Measurements from ENCODE around the gene FAM53B.
"Not testable (repeated sequence)": the region's sequence is repeated elsewhere in the genome, so short reads cannot be mapped to it uniquely, and the experiment has no call there.

FAM53B gene

GRCh38 chr10:124748953-124749645 lies 4.9 kb upstream of the FAM53B start:
- in situ Hi-C loops (cut with HindIII; ENCODE audit: low pct_unique_long_range_greater_than_20kb, low sequenced_read_pairs) = no loop called here
- TF ChIP-seq JUND (IDR thresholded peaks at IDR 0.05; ENCODE audit: low read depth) = no peak
- DNase-seq (ENCODE audit: low read depth in 1 of 2, low spot score in 1 of 2) = no peak

- in situ Hi-C loops (cut with HindIII; ENCODE audit: low pct_unique_long_range_greater_than_20kb, low sequenced_read_pairs) = no loop called here
- TF ChIP-seq JUND (IDR thresholded peaks at IDR 0.05; ENCODE audit: low read depth) = no peak
- DNase-seq (ENCODE audit: low read depth in 1 of 2, low spot score in 1 of 2) = peak in 1 of 2 experiments; percentile 21
Measured at GRCh38 chr10:124748166-124748565, 4.0 kb upstream of the FAM53B start.

- DNase-seq (ENCODE audit: low read depth in 1 of 2, low spot score in 1 of 2) = no peak
- in situ Hi-C loops (cut with HindIII; ENCODE audit: low pct_unique_long_range_greater_than_20kb, low sequenced_read_pairs) = no loop called here
Measured at GRCh38 chr10:124747745-124748144, 3.6 kb upstream of the FAM53B start.

GRCh38 chr10:124746992-124747391 lies 2.8 kb upstream of the FAM53B start:
- TF ChIP-seq JUND (IDR thresholded peaks at IDR 0.05; ENCODE audit: low read depth) = no peak
- DNase-seq (ENCODE audit: low read depth in 1 of 2, low spot score in 1 of 2) = no peak
- in situ Hi-C loops (cut with HindIII; ENCODE audit: low pct_unique_long_range_greater_than_20kb, low sequenced_read_pairs) = no loop called here

More at GRCh38 chr10:124747745-124748144, 3.6 kb upstream of the FAM53B start:
- no peak for TF ChIP-seq JUND (IDR thresholded peaks at IDR 0.05; ENCODE audit: low read depth)

- in situ Hi-C loops (cut with HindIII; ENCODE audit: low pct_unique_long_range_greater_than_20kb, low sequenced_read_pairs); DNase-seq (ENCODE audit: low read depth in 1 of 2, low spot score in 1 of 2): not testable (repeated sequence)
Measured at GRCh38 chr10:124746447-124746846, 2.3 kb upstream of the FAM53B start.

- no peak for TF ChIP-seq JUND (IDR thresholded peaks at IDR 0.05; ENCODE audit: low read depth)
- in situ Hi-C loops (cut with HindIII; ENCODE audit: low pct_unique_long_range_greater_than_20kb, low sequenced_read_pairs) = no loop called here
- DNase-seq (ENCODE audit: low read depth in 1 of 2, low spot score in 1 of 2) = peak in 1 of 2 experiments; percentile 66
Measured at GRCh38 chr10:124745673-124746072, 1.5 kb upstream of the FAM53B start.

- in situ Hi-C loops (cut with HindIII; ENCODE audit: low pct_unique_long_range_greater_than_20kb, low sequenced_read_pairs) = no loop called here
- no peak for TF ChIP-seq JUND (IDR thresholded peaks at IDR 0.05; ENCODE audit: low read depth)
- no peak for DNase-seq (ENCODE audit: low read depth in 1 of 2, low spot score in 1 of 2)
Measured at GRCh38 chr10:124745252-124745651, 1.1 kb upstream of the FAM53B start.

- TF ChIP-seq JUND (IDR thresholded peaks at IDR 0.05; ENCODE audit: low read depth) = no peak
- in situ Hi-C loops (cut with HindIII; ENCODE audit: low pct_unique_long_range_greater_than_20kb, low sequenced_read_pairs) = no loop called here
- DNase-seq (ENCODE audit: low read depth in 1 of 2, low spot score in 1 of 2) = peak; percentile 25 to 31
Measured at GRCh38 chr10:124743191-124744101, 732 bp downstream of the FAM53B start.

- no peak for TF ChIP-seq JUND (IDR thresholded peaks at IDR 0.05; ENCODE audit: low read depth)
- in situ Hi-C loops (cut with HindIII; ENCODE audit: low pct_unique_long_range_greater_than_20kb, low sequenced_read_pairs) = no loop called here
- DNase-seq (ENCODE audit: low read depth in 1 of 2, low spot score in 1 of 2) = peak in 1 of 2 experiments; percentile 39
Measured at GRCh38 chr10:124742413-124743190, 1.6 kb downstream of the FAM53B start.

GRCh38 chr10:124741922-124742412 lies 2.2 kb downstream of the FAM53B start:
- DNase-seq (ENCODE audit: low read depth in 1 of 2, low spot score in 1 of 2) = no peak
- no peak for TF ChIP-seq JUND (IDR thresholded peaks at IDR 0.05; ENCODE audit: low read depth)
- in situ Hi-C loops (cut with HindIII; ENCODE audit: low pct_unique_long_range_greater_than_20kb, low sequenced_read_pairs) = no loop called here

- no peak for TF ChIP-seq JUND (IDR thresholded peaks at IDR 0.05; ENCODE audit: low read depth)
- peak; percentile 63 to 67 for DNase-seq (ENCODE audit: low read depth in 1 of 2, low spot score in 1 of 2)
- in situ Hi-C loops (cut with HindIII; ENCODE audit: low pct_unique_long_range_greater_than_20kb, low sequenced_read_pairs) = no loop called here
Measured at GRCh38 chr10:124741281-124741921, 2.8 kb downstream of the FAM53B start.
